Measurements from ENCODE around the gene DLX3.

DLX3 gene

GRCh38 chr17:49965524-49965909, 29.5 kb downstream of the DLX3 start:
- no peak for DNase-seq
- no peak overlapping the region for H3K4me3 ChIP-seq (ENCODE audit: low read depth, low read length)
- H3K36me3 ChIP-seq (replicated peaks): no peaks in the 10 kb centered on the region
- H3K27me3 ChIP-seq (replicated peaks): peaks cover 87% of the 10 kb centered on the region
- in situ Hi-C loops (cut with HindIII; ENCODE audit: low pct_ligation_motif_present, low sequenced_read_pairs): no loop called here
- H3K27ac ChIP-seq: no peak overlapping the region
- no peak for TF ChIP-seq CTCF (IDR thresholded peaks at IDR 0.05; ENCODE audit: low read depth, low read length, missing control alignments)

GRCh38 chr17:49964769-49965523, 30.1 kb downstream of the DLX3 start:
- DNase-seq: no peak
- no peaks in the 10 kb centered on the region for H3K36me3 ChIP-seq (replicated peaks)

GRCh38 chr17:49964303-49964768, 30.7 kb downstream of the DLX3 start:
- peaks cover 77% of the 10 kb centered on the region for H3K27me3 ChIP-seq (replicated peaks)
- H3K36me3 ChIP-seq (replicated peaks): no peaks in the 10 kb centered on the region
- no peak for TF ChIP-seq CTCF (IDR thresholded peaks at IDR 0.05; ENCODE audit: low read depth, low read length, missing control alignments)

More at GRCh38 chr17:49964769-49965523, 30.1 kb downstream of the DLX3 start:
- in situ Hi-C loops (cut with HindIII; ENCODE audit: low pct_ligation_motif_present, low sequenced_read_pairs): no loop called here
- no peak for TF ChIP-seq CTCF (IDR thresholded peaks at IDR 0.05; ENCODE audit: low read depth, low read length, missing control alignments)
- Histone ChIP-seq H3K4me3 (ENCODE audit: low read depth, low read length) (no peak overlapping the region), H3K27me3 (replicated peaks) (peaks cover 81% of the 10 kb centered on the region), H3K27ac (no peak overlapping the region)

GRCh38 chr17:49963626-49964302, 31.3 kb downstream of the DLX3 start:
- Histone ChIP-seq H3K27ac (no peak overlapping the region), H3K4me3 (ENCODE audit: low read depth, low read length) (no peak overlapping the region), H3K27me3 (replicated peaks) (peaks cover 71% of the 10 kb centered on the region), H3K36me3 (replicated peaks) (no peaks in the 10 kb centered on the region)
- in situ Hi-C loops (cut with HindIII; ENCODE audit: low pct_ligation_motif_present, low sequenced_read_pairs): no loop called here
- DNase-seq: no peak
- TF ChIP-seq CTCF (IDR thresholded peaks at IDR 0.05; ENCODE audit: low read depth, low read length, missing control alignments): no peak

More at GRCh38 chr17:49964303-49964768, 30.7 kb downstream of the DLX3 start:
- no peak for DNase-seq
- no peak overlapping the region for H3K27ac ChIP-seq
- in situ Hi-C loops (cut with HindIII; ENCODE audit: low pct_ligation_motif_present, low sequenced_read_pairs): no loop called here
- no peak overlapping the region for H3K4me3 ChIP-seq (ENCODE audit: low read depth, low read length)

GRCh38 chr17:49963309-49963625, 31.8 kb downstream of the DLX3 start:
- H3K36me3 ChIP-seq (replicated peaks): no peaks in the 10 kb centered on the region
- no peak overlapping the region for H3K27ac ChIP-seq
- DNase-seq: no peak
- H3K27me3 ChIP-seq (replicated peaks): peaks cover 67% of the 10 kb centered on the region
- TF ChIP-seq CTCF (IDR thresholded peaks at IDR 0.05; ENCODE audit: low read depth, low read length, missing control alignments): no peak
- in situ Hi-C loops (cut with HindIII; ENCODE audit: low pct_ligation_motif_present, low sequenced_read_pairs): no loop called here
- no peak overlapping the region for H3K4me3 ChIP-seq (ENCODE audit: low read depth, low read length)
